Heart left ventricle (tissue), 13 donors: ENCODE results near the gene ATP2B2.

ENCODE experiments used
- POLR2A ChIP-seq, 2 donors: fragments of 450-650 bp; IDR thresholded peaks; one replicate each; pipeline ENCODE4 v1.6.1; 2017; ENCODE audit warnings: antibody characterized with exemption in 2 of 2, mild to moderate bottlenecking in 2 of 2, moderate library complexity in 2 of 2
- TF ChIP-seq, protein P1 (sequence below), 12 donors: fragments of 200-600 bp; sonication (generic) in 4 of 12; IDR thresholded peaks; one replicate each; pipeline versions ENCODE4 v1.5.0 to v1.8.0; 2018 to 2022; ENCODE audit warnings: antibody characterized with exemption in 12 of 12, mild to moderate bottlenecking in 5 of 12
- donor health status: ischemic (EF 13 %, LVEDD 7.1; RV severe dilation, severe dysfunction).
- donor health status: DM: no; HTN: yes; CAD: no.
- donor health status: DM: no; HTN: no; CAD: no.
- donor health status: ischemic (EF 25% LVEDD 6.9; RV normal size, moderate dysfunction).
- donor health status: ischemic (EF 25% LVEDD 5.7; RV mildly dilated, moderate dysfunction).
- donor health status: ischemic (EF 35%, LVEDD 5.7; RV mildly dilated, moderate dysfunction).
- donor health status: nonischemic (EF 11% LVEDD 7.7; RV severe dilation, severe dysfunction).
- donor health status: DM: yes; HTN: yes; CAD: no.
- donor health status: PGD.
- donor health status: ischemic (EF 29% LVEDD 5.4; RV normal size, mild dysfunction).
- donor health status: nonischemic (EF 23%, LVEDD 6.1; RV moderate dilation, normal function).

DNA sequence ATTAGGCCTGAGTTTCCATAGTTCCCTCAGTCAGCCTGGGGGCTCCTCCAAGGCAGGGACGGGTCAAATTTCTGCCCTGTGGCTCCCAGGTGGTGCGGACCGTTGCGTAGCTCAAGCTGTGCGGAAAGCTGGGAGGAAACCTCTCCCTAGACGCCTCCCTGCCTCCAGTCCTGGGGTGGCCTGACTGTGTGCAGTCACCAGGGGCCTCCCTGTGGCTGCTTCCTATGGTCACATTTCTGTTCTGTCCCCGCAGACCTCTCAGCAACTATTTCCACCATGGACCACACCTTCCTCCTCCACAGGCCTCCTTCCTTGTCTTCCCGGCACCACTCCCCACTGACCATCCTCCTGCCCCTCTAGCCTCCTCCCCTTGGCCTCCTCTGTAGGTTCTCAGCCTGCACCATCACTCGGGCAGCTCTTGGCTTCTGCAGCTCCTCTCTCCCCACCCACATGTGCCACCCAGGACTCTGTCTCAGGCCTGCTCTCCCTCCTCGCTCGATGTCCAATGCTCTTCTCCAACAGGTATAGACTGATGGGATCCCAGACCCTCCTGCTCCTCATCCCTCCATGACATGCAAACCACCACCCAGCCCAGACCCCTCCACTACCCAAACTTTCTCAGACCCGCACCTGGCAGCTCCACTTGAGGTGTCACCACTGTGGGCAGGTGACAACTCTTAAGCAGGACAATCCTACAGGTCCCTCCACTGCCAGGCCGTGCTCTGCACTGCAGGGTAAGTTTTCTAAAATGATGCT lies 157.6 kb downstream of the ATP2B2 start:
- TF ChIP-seq, protein P1, sequence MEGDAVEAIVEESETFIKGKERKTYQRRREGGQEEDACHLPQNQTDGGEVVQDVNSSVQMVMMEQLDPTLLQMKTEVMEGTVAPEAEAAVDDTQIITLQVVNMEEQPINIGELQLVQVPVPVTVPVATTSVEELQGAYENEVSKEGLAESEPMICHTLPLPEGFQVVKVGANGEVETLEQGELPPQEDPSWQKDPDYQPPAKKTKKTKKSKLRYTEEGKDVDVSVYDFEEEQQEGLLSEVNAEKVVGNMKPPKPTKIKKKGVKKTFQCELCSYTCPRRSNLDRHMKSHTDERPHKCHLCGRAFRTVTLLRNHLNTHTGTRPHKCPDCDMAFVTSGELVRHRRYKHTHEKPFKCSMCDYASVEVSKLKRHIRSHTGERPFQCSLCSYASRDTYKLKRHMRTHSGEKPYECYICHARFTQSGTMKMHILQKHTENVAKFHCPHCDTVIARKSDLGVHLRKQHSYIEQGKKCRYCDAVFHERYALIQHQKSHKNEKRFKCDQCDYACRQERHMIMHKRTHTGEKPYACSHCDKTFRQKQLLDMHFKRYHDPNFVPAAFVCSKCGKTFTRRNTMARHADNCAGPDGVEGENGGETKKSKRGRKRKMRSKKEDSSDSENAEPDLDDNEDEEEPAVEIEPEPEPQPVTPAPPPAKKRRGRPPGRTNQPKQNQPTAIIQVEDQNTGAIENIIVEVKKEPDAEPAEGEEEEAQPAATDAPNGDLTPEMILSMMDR (IDR thresholded peaks at IDR 0.05): no peak
- TF ChIP-seq POLR2A (IDR thresholded peaks at IDR 0.05): no peak
